ENCODE results near the gene ACVR2A.

Gene ACVR2A

GRCh38 chr2:147917161-147917560 lies 72.3 kb downstream of the ACVR2A start:
- TF ChIP-seq CTCF (conservative IDR thresholded peaks at IDR 0.05; ENCODE audit: low read depth, low read length) = no peak
- Histone ChIP-seq H3K27me3 (ENCODE audit: insufficient read depth, low read depth) (no peaks in the 10 kb centered on the region), H2AFZ (ENCODE audit: low read depth) (no peak overlapping the region), H3K36me3 (ENCODE audit: insufficient read depth) (no peaks in the 10 kb centered on the region), H3K4me3 (IDR thresholded peaks at IDR 0.05; ENCODE audit: insufficient read depth, low read depth, low read length) (no peak overlapping the region), H3K27ac (no peak overlapping the region), H4K20me1 (ENCODE audit: insufficient read depth) (no peaks in the 10 kb centered on the region), H3K9ac (no peak overlapping the region), H3K4me1 (ENCODE audit: low read depth, poor library complexity, severe bottlenecking) (no peaks in the 10 kb centered on the region), H3K4me2 (no peak overlapping the region), H3K79me2 (ENCODE audit: insufficient read depth, low read depth) (no peaks in the 10 kb centered on the region)

- no peak overlapping the region for H3K4me3 ChIP-seq (IDR thresholded peaks at IDR 0.05; ENCODE audit: insufficient read depth, low read depth, low read length)
- H3K79me2 ChIP-seq (ENCODE audit: insufficient read depth, low read depth) = no peaks in the 10 kb centered on the region
- no peaks in the 10 kb centered on the region for H3K27me3 ChIP-seq (ENCODE audit: insufficient read depth, low read depth)
- no peak for TF ChIP-seq CTCF (conservative IDR thresholded peaks at IDR 0.05; ENCODE audit: low read depth, low read length)
- H3K9ac ChIP-seq = no peak overlapping the region
- H3K4me1 ChIP-seq (ENCODE audit: low read depth, poor library complexity, severe bottlenecking) = no peaks in the 10 kb centered on the region
- H2AFZ ChIP-seq (ENCODE audit: low read depth) = no peak overlapping the region
- no peaks in the 10 kb centered on the region for H3K36me3 ChIP-seq (ENCODE audit: insufficient read depth)
- no peak overlapping the region for H3K27ac ChIP-seq
- H3K4me2 ChIP-seq = no peak overlapping the region
- no peaks in the 10 kb centered on the region for H4K20me1 ChIP-seq (ENCODE audit: insufficient read depth)
Observed at GRCh38 chr2:147923846-147924245, 79.0 kb downstream of the ACVR2A start.

GRCh38 chr2:147924647-147925046 lies 79.8 kb downstream of the ACVR2A start:
- Histone ChIP-seq H3K9ac (no peak overlapping the region), H3K36me3 (ENCODE audit: insufficient read depth) (no peaks in the 10 kb centered on the region), H3K79me2 (ENCODE audit: insufficient read depth, low read depth) (no peaks in the 10 kb centered on the region), H4K20me1 (ENCODE audit: insufficient read depth) (no peaks in the 10 kb centered on the region), H3K4me1 (ENCODE audit: low read depth, poor library complexity, severe bottlenecking) (no peaks in the 10 kb centered on the region), H3K4me3 (IDR thresholded peaks at IDR 0.05; ENCODE audit: insufficient read depth, low read depth, low read length) (no peak overlapping the region), H3K27me3 (ENCODE audit: insufficient read depth, low read depth) (no peaks in the 10 kb centered on the region), H3K27ac (no peak overlapping the region), H3K4me2 (no peak overlapping the region), H2AFZ (ENCODE audit: low read depth) (no peak overlapping the region)
- no peak for TF ChIP-seq CTCF (conservative IDR thresholded peaks at IDR 0.05; ENCODE audit: low read depth, low read length)

- no peak overlapping the region for H3K4me2 ChIP-seq
- no peak overlapping the region for H3K4me3 ChIP-seq (IDR thresholded peaks at IDR 0.05; ENCODE audit: insufficient read depth, low read depth, low read length)
- no peak for TF ChIP-seq CTCF (conservative IDR thresholded peaks at IDR 0.05; ENCODE audit: low read depth, low read length)
- H3K27me3 ChIP-seq (ENCODE audit: insufficient read depth, low read depth) = no peaks in the 10 kb centered on the region
- H2AFZ ChIP-seq (ENCODE audit: low read depth) = no peak overlapping the region
- H3K9ac ChIP-seq = no peak overlapping the region
- no peak overlapping the region for H3K27ac ChIP-seq
- no peaks in the 10 kb centered on the region for H3K4me1 ChIP-seq (ENCODE audit: low read depth, poor library complexity, severe bottlenecking)
- no peaks in the 10 kb centered on the region for H4K20me1 ChIP-seq (ENCODE audit: insufficient read depth)
- H3K36me3 ChIP-seq (ENCODE audit: insufficient read depth) = no peaks in the 10 kb centered on the region
- no peaks in the 10 kb centered on the region for H3K79me2 ChIP-seq (ENCODE audit: insufficient read depth, low read depth)
Observed at GRCh38 chr2:147925886-147926285, 81.1 kb downstream of the ACVR2A start.
